Natural killer cell (primary cell): ENCODE results near the gene ROR1. TPM values are rescaled to one million over a fixed set of nuclear protein-coding genes. Genes with fewer than 3 reads are reported as not detected.

Experiments
- ATAC-seq, 3 donors: fragments of 150-1000 bp in 2 of 3; fragments of 200-7000 bp in 1 of 3; cut with Tn5 transposase; 1 replicate in 1 of 3; 2 replicates in 2 of 3; pipeline ENCODE4 v1.10.0; 2021; ENCODE audit warnings: mild to moderate bottlenecking in 2 of 3, moderate library complexity in 2 of 3
- DNase-seq, 2 donors: peaks; one replicate each; pipeline versions ENCODE4 v3.0.0 to v3.0.0-alpha.2; 2013 to 2021; ENCODE audit warnings: mixed read lengths in 1 of 2
- H3K27ac ChIP-seq: one replicate; pipeline ENCODE4 v1.5.1; 2013; ENCODE audit warnings: mild to moderate bottlenecking, low read length
- H3K27me3 ChIP-seq: one replicate; pipeline ENCODE4 v1.6.1; 2013; ENCODE audit warnings: low read length; ENCODE audit not compliant: control insufficient read depth, insufficient read depth
- H3K36me3 ChIP-seq: one replicate; pipeline ENCODE4 v1.6.1; 2013; ENCODE audit warnings: low read length; ENCODE audit not compliant: control insufficient read depth, insufficient read depth
- H3K4me1 ChIP-seq: one replicate; pipeline ENCODE4 v1.6.1; 2013; ENCODE audit warnings: low read length; ENCODE audit not compliant: control insufficient read depth, insufficient read depth
- H3K4me3 ChIP-seq: one replicate; pipeline ENCODE4 v1.5.1; 2013; ENCODE audit warnings: low read length
- H3K9me3 ChIP-seq: one replicate; pipeline ENCODE4 v1.6.1; 2013; ENCODE audit warnings: low read length; ENCODE audit not compliant: control insufficient read depth, insufficient read depth
- H3K27ac Mint-ChIP-seq, 2 donors: one replicate each; pipeline ENCODE4 v1.8.0; 2022; ENCODE audit warnings: mild to moderate bottlenecking in 2 of 2, mixed read lengths in 2 of 2, moderate library complexity in 1 of 2
- H3K27me3 Mint-ChIP-seq, 2 donors: one replicate each; pipeline ENCODE4 v1.8.0; 2022; ENCODE audit warnings: low read depth in 2 of 2, mixed read lengths in 2 of 2
- H3K36me3 Mint-ChIP-seq: one replicate; pipeline ENCODE4 v1.8.0; 2022; ENCODE audit warnings: mixed read lengths
- H3K4me1 Mint-ChIP-seq, 2 donors: one replicate each; pipeline ENCODE4 v1.8.0; 2022; ENCODE audit warnings: mixed read lengths in 2 of 2
- H3K4me3 Mint-ChIP-seq: one replicate; pipeline ENCODE4 v1.8.0; 2022; ENCODE audit warnings: mild to moderate bottlenecking, moderate library complexity, mixed read lengths
- H3K9me3 Mint-ChIP-seq, 2 donors: one replicate each; pipeline ENCODE4 v1.8.0; 2022; ENCODE audit warnings: mixed read lengths in 2 of 2
- CTCF ChIP-seq: fragments of 200-600 bp; IDR thresholded peaks from one replicate; pipeline ENCODE4 v1.8.0; 2022; ENCODE audit warnings: antibody characterized with exemption
- WGBS: methylation state at CpG from one replicate; pipeline ENCODE4 v1.1.7; 2013; ENCODE audit warnings: missing lambda C conversion rate; ENCODE audit not compliant: insufficient coverage; 5-methylcytosine and 5-hydroxymethylcytosine counted together
- intact Hi-C: fragments of 100-400 bp; cut with micrococcal nuclease; formaldehyde crosslinking; loops from one replicate; pipeline ENCODE4 v1.14.2; 2022
- total RNA-seq, 4 donors: library from RNA; stranded (reverse); fragments of 120-200 nt in 1 of 4; gene quantifications; one replicate each; pipeline versions ENCODE4 v1.2.3 to v1.2.4, GENCODE V29; 2013 to 2022

ROR1 gene
- total RNA-seq, 3 donors from 2014 or later (not counting 1 experiment from before 2014, with no cell fraction given): 0.05 to 0.35 (median 0.27) TPM

- Histone ChIP-seq H3K27ac (no peak overlapping the region), H3K9me3 (no peaks in the 10 kb centered on the region), H3K4me3 (no peak overlapping the region), H3K27me3 (no peaks in the 10 kb centered on the region), H3K4me1 (no peaks in the 10 kb centered on the region), H3K36me3 (no peaks in the 10 kb centered on the region)
- Mint-ChIP-seq H3K36me3 (peaks cover 12% of the 10 kb centered on the region), H3K4me1 (no peaks in the 10 kb centered on the region), H3K4me3 (no peak overlapping the region), H3K27ac (no peak overlapping the region), H3K9me3 (peaks cover 0 to 2% of the 10 kb centered on the region in 2 donors), H3K27me3 (peaks cover 7 to 43% of the 10 kb centered on the region in 2 donors)
- WGBS: 100% methylated on average over 1 of the region's 1 CpG
- no peak for TF ChIP-seq CTCF
- DNase-seq (no peak), ATAC-seq (no peak)
- intact Hi-C loops: no loop called here
These were observed 82.1 kb downstream of the ROR1 start for GRCh38 chr1:63855942-63856341.

GRCh38 chr1:63856924-63857323 is 83.1 kb downstream of the ROR1 start:
- H3K27me3 ChIP-seq: no peaks in the 10 kb centered on the region
- ATAC-seq (no peak), DNase-seq (no peak)
- no peak for TF ChIP-seq CTCF
- H3K36me3 ChIP-seq: no peaks in the 10 kb centered on the region
- H3K4me1 ChIP-seq: no peaks in the 10 kb centered on the region
- Mint-ChIP-seq H3K9me3 (peaks cover 0 to 2% of the 10 kb centered on the region in 2 donors), H3K36me3 (peaks cover 12% of the 10 kb centered on the region), H3K27ac (no peak overlapping the region), H3K27me3 (peaks cover 7 to 37% of the 10 kb centered on the region in 2 donors), H3K4me3 (no peak overlapping the region), H3K4me1 (no peaks in the 10 kb centered on the region)
- no peak overlapping the region for H3K27ac ChIP-seq
- 89% methylated on average over 3 of the region's 4 CpGs for WGBS
- no peak overlapping the region for H3K4me3 ChIP-seq
- intact Hi-C loops: no loop called here
- no peaks in the 10 kb centered on the region for H3K9me3 ChIP-seq

GRCh38 chr1:63857478-63857877 is 83.7 kb downstream of the ROR1 start:
- Mint-ChIP-seq H3K4me3 (no peak overlapping the region), H3K27ac (no peak overlapping the region), H3K9me3 (peaks cover 0 to 2% of the 10 kb centered on the region in 2 donors), H3K36me3 (peaks cover 12% of the 10 kb centered on the region), H3K27me3 (peaks cover 4 to 33% of the 10 kb centered on the region in 2 donors), H3K4me1 (no peaks in the 10 kb centered on the region)
- no peak for TF ChIP-seq CTCF
- 82% methylated on average over 2 of the region's 2 CpGs for WGBS
- H3K4me3 ChIP-seq: no peak overlapping the region
- H3K36me3 ChIP-seq: no peaks in the 10 kb centered on the region
- intact Hi-C loops: no loop called here
- H3K27me3 ChIP-seq: no peaks in the 10 kb centered on the region
- no peak for ATAC-seq
- no peaks in the 10 kb centered on the region for H3K9me3 ChIP-seq
- no peak overlapping the region for H3K27ac ChIP-seq
- no peaks in the 10 kb centered on the region for H3K4me1 ChIP-seq
- no peak for DNase-seq

- Mint-ChIP-seq H3K9me3 (peaks cover 0 to 2% of the 10 kb centered on the region in 2 donors), H3K36me3 (peaks cover 12% of the 10 kb centered on the region), H3K4me1 (no peaks in the 10 kb centered on the region), H3K27me3 (peaks cover 4 to 30% of the 10 kb centered on the region in 2 donors), H3K4me3 (no peak overlapping the region), H3K27ac (no peak overlapping the region)
- H3K27me3 ChIP-seq: no peaks in the 10 kb centered on the region
- TF ChIP-seq CTCF: no peak
- DNase-seq (no peak), ATAC-seq (no peak)
- H3K9me3 ChIP-seq: no peaks in the 10 kb centered on the region
- intact Hi-C loops: no loop called here
- H3K4me3 ChIP-seq: no peak overlapping the region
- H3K4me1 ChIP-seq: no peaks in the 10 kb centered on the region
- H3K27ac ChIP-seq: no peak overlapping the region
- H3K36me3 ChIP-seq: no peaks in the 10 kb centered on the region
These were observed 84.3 kb downstream of the ROR1 start for GRCh38 chr1:63858153-63858552.
